ENCODE results near the gene C11orf21. TPM values are rescaled to one million over a fixed set of nuclear protein-coding genes. Genes with fewer than 3 reads are reported as not detected.
A peak's percentile ranks its signal among the peaks of the same experiment; 100 is the strongest.

Gene C11orf21
- total and polyA plus RNA-seq, 2 donors = 2.4 to 18.9 TPM

DNA sequence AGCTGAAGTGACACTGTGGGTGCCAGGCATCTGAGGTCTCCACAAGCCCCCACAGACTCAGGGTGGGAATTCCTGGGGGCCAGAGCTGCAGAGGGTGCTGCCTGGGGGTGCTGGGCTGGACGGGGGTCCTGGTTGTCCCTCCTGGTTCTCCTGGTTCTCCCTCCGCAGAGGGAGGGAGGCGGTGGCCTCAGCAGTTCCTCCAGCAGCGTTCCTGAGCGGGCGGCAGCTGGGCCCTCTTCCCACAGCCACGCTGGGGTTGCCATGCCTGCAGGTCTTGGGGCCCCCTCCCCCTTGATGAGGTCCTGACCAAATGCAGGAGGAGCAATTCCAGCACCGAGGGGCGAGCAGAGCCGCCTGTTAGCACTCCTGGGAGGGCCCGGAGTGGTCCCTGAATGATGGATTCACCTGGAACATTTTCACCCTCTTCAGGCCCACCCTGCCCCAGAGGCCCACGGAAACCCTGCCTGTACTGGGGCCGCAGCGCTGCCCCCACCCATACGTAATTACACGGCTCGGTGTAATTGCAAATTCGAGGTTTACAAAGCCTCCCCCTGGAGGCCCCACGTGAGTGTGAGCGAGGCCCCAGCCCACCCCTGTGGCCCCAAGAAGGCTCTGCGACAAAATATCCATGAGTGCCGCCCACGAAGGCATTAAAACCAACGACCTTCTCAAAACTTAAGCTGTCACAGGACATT is 635 bp downstream of the C11orf21 start:
- Histone ChIP-seq H3K9me3 (ENCODE audit: control insufficient read depth in 2 of 2, insufficient read depth in 1 of 2, low read length in 1 of 2) (peaks cover 0 to 3% of the 10 kb centered on the region in 2 donors), H3K4me3 (ENCODE audit: low read length in 2 of 2) (peak overlapping the region; percentile 37 to 60), H3K27me3 (ENCODE audit: control insufficient read depth in 2 of 2, insufficient read depth in 1 of 2, low read length in 1 of 2) (no peaks in the 10 kb centered on the region), H3K4me1 (ENCODE audit: control insufficient read depth in 2 of 2, insufficient read depth in 2 of 2, low read length in 2 of 2) (peaks cover 12 to 60% of the 10 kb centered on the region in 2 donors), H3K36me3 (ENCODE audit: control insufficient read depth in 2 of 2, insufficient read depth in 2 of 2, low read length in 1 of 2) (peaks cover 0 to 7% of the 10 kb centered on the region in 2 donors), H3K27ac (ENCODE audit: low read depth in 1 of 2, low read length in 1 of 2) (peak overlapping the region; percentile 55 to 69)
- peak in 1 of 9 donors; percentile 33 for DNase-seq (ENCODE audit: low read depth in 6 of 9, low spot score in 9 of 9)
- WGBS = 13% methylated on average over 24 of the region's 24 CpGs

DNA sequence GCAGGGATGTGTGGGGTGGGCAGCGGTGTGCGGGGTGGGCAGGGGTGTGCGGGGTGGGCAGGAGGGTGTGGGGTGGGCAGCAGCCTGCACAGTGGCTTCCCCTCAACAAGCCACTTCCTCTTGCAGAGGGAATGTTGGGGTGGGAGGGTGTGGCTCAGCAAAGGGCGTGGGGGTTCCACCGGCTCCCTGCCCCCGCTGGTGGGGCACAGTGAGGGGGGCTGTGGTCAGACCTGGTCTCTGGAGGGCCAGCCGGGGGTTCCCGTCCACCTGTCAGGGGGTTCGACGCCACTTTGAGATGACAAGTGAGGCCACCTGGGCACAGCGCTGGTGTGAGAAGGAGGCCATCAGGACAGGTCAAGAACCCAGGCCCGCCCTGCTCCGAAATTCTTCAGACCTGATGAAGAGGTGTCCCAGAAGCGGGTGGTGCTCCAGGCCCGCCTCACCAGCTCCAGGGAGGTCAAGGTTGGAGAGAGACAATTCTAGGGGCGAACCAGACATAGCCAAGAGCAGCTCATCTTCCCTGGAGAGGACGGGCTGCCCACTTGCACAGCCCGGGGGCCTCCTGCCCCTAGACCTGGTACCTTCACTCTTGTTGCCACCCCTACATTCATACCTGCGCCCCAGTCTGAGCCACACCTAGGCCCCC is 1.3 kb downstream of the C11orf21 start:
- peaks cover 0 to 3% of the 10 kb centered on the region in 2 donors for H3K9me3 ChIP-seq (ENCODE audit: control insufficient read depth in 2 of 2, insufficient read depth in 1 of 2, low read length in 1 of 2)
- peaks cover 10 to 53% of the 10 kb centered on the region in 2 donors for H3K4me1 ChIP-seq (ENCODE audit: control insufficient read depth in 2 of 2, insufficient read depth in 2 of 2, low read length in 2 of 2)
- H3K4me3 ChIP-seq (ENCODE audit: low read length in 2 of 2) = peak overlapping the region; percentile 37 to 60
- H3K27ac ChIP-seq (ENCODE audit: low read depth in 1 of 2, low read length in 1 of 2) = peak overlapping the region; percentile 55 to 69
- 17% methylated on average over 19 of the region's 19 CpGs for WGBS
- peaks cover 0 to 7% of the 10 kb centered on the region in 2 donors for H3K36me3 ChIP-seq (ENCODE audit: control insufficient read depth in 2 of 2, insufficient read depth in 2 of 2, low read length in 1 of 2)
- peak in 1 of 9 donors; percentile 29 for DNase-seq (ENCODE audit: low read depth in 6 of 9, low spot score in 9 of 9)
- H3K27me3 ChIP-seq (ENCODE audit: control insufficient read depth in 2 of 2, insufficient read depth in 1 of 2, low read length in 1 of 2) = no peaks in the 10 kb centered on the region

DNA sequence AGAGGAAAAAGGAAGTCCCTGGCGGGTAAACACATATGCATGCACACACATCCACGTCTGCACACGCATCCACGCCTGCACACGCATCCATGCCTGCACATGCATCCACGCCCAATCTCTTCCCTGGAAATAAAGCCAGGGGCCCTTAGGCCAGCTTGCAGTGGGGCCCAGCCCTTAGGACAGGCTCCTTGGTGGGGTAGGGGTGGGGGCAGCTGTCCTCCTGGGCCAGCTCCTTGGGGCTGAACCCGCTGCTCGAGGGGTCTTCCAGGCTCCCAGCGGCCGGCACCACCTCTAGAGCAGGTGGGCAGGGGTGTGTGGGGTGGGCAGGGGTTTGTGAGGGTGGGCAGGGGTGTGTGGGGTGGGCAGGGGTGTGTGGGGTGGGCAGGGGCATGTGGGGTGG is 1.9 kb downstream of the C11orf21 start:
- H3K4me1 ChIP-seq (ENCODE audit: control insufficient read depth in 2 of 2, insufficient read depth in 2 of 2, low read length in 2 of 2) = peaks cover 10 to 50% of the 10 kb centered on the region in 2 donors
- no peak for DNase-seq (ENCODE audit: low read depth in 6 of 9, low spot score in 9 of 9)
- no peak overlapping the region for H3K27ac ChIP-seq (ENCODE audit: low read depth in 1 of 2, low read length in 1 of 2)
- 72% methylated on average over 10 of the region's 10 CpGs for WGBS
- H3K4me3 ChIP-seq (ENCODE audit: low read length in 2 of 2) = no peak overlapping the region
- peaks cover 0 to 7% of the 10 kb centered on the region in 2 donors for H3K36me3 ChIP-seq (ENCODE audit: control insufficient read depth in 2 of 2, insufficient read depth in 2 of 2, low read length in 1 of 2)
- H3K27me3 ChIP-seq (ENCODE audit: control insufficient read depth in 2 of 2, insufficient read depth in 1 of 2, low read length in 1 of 2) = no peaks in the 10 kb centered on the region
- H3K9me3 ChIP-seq (ENCODE audit: control insufficient read depth in 2 of 2, insufficient read depth in 1 of 2, low read length in 1 of 2) = peaks cover 0 to 3% of the 10 kb centered on the region in 2 donors

DNA sequence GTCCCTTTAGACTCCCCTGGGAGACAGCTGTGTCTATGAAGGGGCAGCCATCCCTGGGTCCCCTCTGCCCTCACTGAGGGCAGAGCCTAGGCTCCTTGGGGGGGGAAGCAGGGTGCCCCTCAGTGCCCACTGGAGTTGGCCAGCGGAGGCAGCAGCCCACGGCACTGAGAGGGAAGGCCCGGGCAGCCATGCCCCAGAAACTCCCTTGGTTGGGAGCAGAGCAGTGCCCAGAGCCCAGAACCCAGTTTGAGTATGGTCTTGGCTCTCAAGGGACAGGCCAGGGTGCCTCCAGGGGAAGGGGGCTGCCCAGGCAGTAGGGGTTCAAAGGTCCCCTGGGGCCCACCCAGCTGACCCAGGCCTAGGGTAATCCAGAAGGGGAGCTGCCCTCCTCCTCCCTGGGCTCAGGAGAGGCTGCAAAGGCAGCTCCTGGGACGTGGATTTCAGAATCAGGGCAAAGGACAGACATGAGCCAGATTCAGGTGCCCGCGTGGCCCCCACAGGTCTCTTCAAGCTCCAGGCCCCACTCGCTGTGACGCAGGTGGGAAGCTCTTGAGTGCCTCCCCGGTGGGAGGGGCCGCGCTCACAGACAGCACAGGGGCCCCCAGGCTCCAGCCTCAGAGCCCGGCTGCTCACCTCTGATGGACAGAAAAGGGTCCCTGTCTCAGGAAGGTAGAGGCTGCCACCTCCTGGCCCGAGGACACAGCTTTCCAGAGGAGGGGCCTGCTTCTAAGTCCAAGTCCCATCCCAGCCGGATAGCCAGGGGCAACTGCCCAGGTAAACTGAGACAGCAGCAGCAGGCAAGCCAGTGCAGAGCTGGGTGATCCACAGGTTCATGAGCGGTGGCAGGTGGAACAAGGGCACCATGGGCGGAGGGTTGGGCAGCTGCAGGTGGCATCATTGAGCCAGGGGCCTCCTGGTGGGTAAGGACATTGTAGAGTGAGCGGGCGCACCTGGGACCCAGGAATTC is 2.6 kb downstream of the C11orf21 start:
- Histone ChIP-seq H3K4me1 (ENCODE audit: control insufficient read depth in 2 of 2, insufficient read depth in 2 of 2, low read length in 2 of 2) (peaks cover 10 to 48% of the 10 kb centered on the region in 2 donors), H3K27ac (ENCODE audit: low read depth in 1 of 2, low read length in 1 of 2) (no peak overlapping the region), H3K27me3 (ENCODE audit: control insufficient read depth in 2 of 2, insufficient read depth in 1 of 2, low read length in 1 of 2) (peaks cover 0 to 4% of the 10 kb centered on the region in 2 donors), H3K4me3 (ENCODE audit: low read length in 2 of 2) (no peak overlapping the region), H3K36me3 (ENCODE audit: control insufficient read depth in 2 of 2, insufficient read depth in 2 of 2, low read length in 1 of 2) (peaks cover 0 to 7% of the 10 kb centered on the region in 2 donors), H3K9me3 (ENCODE audit: control insufficient read depth in 2 of 2, insufficient read depth in 1 of 2, low read length in 1 of 2) (peaks cover 0 to 3% of the 10 kb centered on the region in 2 donors)
- 81% methylated on average over 18 of the region's 18 CpGs for WGBS
- DNase-seq (ENCODE audit: low read depth in 6 of 9, low spot score in 9 of 9) = no peak

DNA sequence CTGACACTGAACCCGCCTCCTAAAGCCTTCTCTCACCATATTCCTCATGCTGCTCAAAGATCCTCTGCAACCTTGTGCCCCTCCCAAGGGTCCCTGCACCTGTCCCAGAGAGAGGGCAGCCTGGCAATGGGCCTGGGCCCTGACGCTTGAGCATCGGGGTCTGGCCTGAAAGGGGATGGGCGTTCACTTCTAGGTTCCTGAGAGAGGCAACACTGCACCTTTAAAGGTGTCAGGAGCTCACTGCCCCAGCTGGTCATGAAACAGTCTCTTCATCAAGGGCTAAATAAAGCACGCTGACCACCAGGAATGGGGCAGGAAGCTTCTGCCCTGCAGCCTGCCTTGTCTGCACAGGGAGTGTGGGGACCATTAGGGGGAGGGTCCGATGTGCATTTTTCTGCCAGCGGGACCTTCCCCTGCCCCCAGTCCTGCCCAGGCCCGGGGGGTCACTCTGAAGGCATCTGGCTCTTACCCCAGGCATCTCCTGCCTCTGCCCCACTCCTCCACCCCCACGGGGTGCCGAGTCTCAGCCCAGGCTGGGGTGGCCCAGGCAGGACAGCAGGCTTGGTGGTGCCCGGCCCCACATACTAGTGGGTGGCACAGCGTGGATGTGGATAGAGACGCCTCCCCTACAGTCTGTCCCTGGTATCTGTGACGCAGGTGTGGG is 3.5 kb downstream of the C11orf21 start:
- no peak overlapping the region for H3K27ac ChIP-seq (ENCODE audit: low read depth in 1 of 2, low read length in 1 of 2)
- H3K27me3 ChIP-seq (ENCODE audit: control insufficient read depth in 2 of 2, insufficient read depth in 1 of 2, low read length in 1 of 2) = peaks cover 0 to 12% of the 10 kb centered on the region in 2 donors
- no peak for DNase-seq (ENCODE audit: low read depth in 6 of 9, low spot score in 9 of 9)
- H3K36me3 ChIP-seq (ENCODE audit: control insufficient read depth in 2 of 2, insufficient read depth in 2 of 2, low read length in 1 of 2) = peaks cover 0 to 7% of the 10 kb centered on the region in 2 donors
- peaks cover 0 to 3% of the 10 kb centered on the region in 2 donors for H3K9me3 ChIP-seq (ENCODE audit: control insufficient read depth in 2 of 2, insufficient read depth in 1 of 2, low read length in 1 of 2)
- peaks cover 10 to 40% of the 10 kb centered on the region in 2 donors for H3K4me1 ChIP-seq (ENCODE audit: control insufficient read depth in 2 of 2, insufficient read depth in 2 of 2, low read length in 2 of 2)
- no peak overlapping the region for H3K4me3 ChIP-seq (ENCODE audit: low read length in 2 of 2)
- WGBS = 92% methylated on average over 14 of the region's 14 CpGs

DNA sequence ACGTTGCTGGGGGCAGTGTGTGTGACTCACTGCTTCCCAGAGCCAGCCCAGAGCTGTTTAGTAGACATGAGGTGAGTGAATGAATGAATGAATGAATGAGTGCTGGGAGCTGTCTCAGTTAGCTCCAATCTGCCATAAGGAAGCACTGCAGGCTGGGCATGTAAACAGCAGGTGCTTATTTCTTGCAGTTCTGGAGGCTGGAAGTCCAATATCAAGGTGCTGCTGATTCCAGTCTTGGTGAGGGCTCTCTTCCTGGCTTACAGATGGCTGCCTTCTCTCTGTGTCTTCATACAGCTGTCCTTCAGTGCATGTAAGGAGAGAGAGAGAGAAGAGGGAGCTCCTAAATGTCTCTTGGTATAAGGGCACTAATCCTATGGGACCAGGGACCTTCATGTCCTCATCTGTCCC is 4.1 kb downstream of the C11orf21 start:
- Histone ChIP-seq H3K9me3 (ENCODE audit: control insufficient read depth in 2 of 2, insufficient read depth in 1 of 2, low read length in 1 of 2) (peaks cover 0 to 3% of the 10 kb centered on the region in 2 donors), H3K27ac (ENCODE audit: low read depth in 1 of 2, low read length in 1 of 2) (no peak overlapping the region), H3K27me3 (ENCODE audit: control insufficient read depth in 2 of 2, insufficient read depth in 1 of 2, low read length in 1 of 2) (peaks cover 0 to 12% of the 10 kb centered on the region in 2 donors), H3K4me1 (ENCODE audit: control insufficient read depth in 2 of 2, insufficient read depth in 2 of 2, low read length in 2 of 2) (peaks cover 9 to 34% of the 10 kb centered on the region in 2 donors), H3K36me3 (ENCODE audit: control insufficient read depth in 2 of 2, insufficient read depth in 2 of 2, low read length in 1 of 2) (peaks cover 0 to 7% of the 10 kb centered on the region in 2 donors), H3K4me3 (ENCODE audit: low read length in 2 of 2) (no peak overlapping the region)
- DNase-seq (ENCODE audit: low read depth in 6 of 9, low spot score in 9 of 9) = no peak
- 90% methylated on average over 1 of the region's 1 CpG for WGBS

DNA sequence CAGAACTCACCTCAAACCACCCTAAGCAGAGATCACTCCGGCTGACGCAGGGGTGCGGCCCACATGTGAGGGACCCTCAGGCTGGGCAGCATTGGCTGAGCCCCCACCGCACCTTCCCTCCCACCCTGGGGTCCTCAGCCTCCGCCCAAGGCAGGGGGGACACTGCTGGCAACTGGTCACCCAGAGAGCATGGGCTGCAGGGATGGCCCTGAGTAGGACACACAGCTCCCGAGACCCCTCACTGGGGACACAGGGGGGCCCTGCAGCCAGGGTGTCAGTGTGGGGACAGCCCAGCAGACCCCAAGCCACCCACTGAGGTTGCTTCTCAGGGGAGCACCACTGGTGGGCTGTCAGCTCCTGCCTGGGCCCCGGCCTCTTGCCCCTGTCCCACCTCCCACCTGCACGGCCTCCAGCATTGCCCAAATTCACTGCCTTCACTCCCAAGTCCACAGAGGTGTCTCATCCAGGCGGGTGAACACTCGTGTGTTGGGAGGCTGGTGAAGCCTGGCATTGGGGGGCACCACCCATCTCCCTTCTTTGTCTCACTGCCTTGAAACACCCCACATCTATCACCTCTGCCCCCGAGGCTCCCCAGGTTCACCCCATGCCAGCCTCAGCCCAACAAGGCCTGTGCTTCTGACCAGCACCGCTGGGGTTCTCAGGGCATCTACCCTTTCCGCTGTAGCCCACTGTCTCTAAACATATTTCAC is 4.7 kb downstream of the C11orf21 start:
- Histone ChIP-seq H3K27ac (ENCODE audit: low read depth in 1 of 2, low read length in 1 of 2) (no peak overlapping the region), H3K4me3 (ENCODE audit: low read length in 2 of 2) (no peak overlapping the region), H3K4me1 (ENCODE audit: control insufficient read depth in 2 of 2, insufficient read depth in 2 of 2, low read length in 2 of 2) (peaks cover 6 to 29% of the 10 kb centered on the region in 2 donors), H3K36me3 (ENCODE audit: control insufficient read depth in 2 of 2, insufficient read depth in 2 of 2, low read length in 1 of 2) (peaks cover 0 to 7% of the 10 kb centered on the region in 2 donors), H3K27me3 (ENCODE audit: control insufficient read depth in 2 of 2, insufficient read depth in 1 of 2, low read length in 1 of 2) (peaks cover 0 to 12% of the 10 kb centered on the region in 2 donors), H3K9me3 (ENCODE audit: control insufficient read depth in 2 of 2, insufficient read depth in 1 of 2, low read length in 1 of 2) (peaks cover 0 to 3% of the 10 kb centered on the region in 2 donors)
- WGBS = 97% methylated on average over 13 of the region's 13 CpGs
- DNase-seq (ENCODE audit: low read depth in 6 of 9, low spot score in 9 of 9) = no peak

Measured in thymus (tissue), 11 donors.